Uterus (tissue), 2 donors: ENCODE results near the gene DBP.

Experiments
- CTCF ChIP-seq, 4 experiments: fragments of 200-600 bp in 2 of 4; fragments of 450-650 bp in 2 of 4; sonication (generic) in 2 of 4; IDR thresholded peaks; one replicate each; pipeline ENCODE4 v1.5.1; 2016 to 2019; ENCODE audit warnings: antibody characterized with exemption in 4 of 4, mild to moderate bottlenecking in 2 of 4, moderate library complexity in 1 of 4
- POLR2A ChIP-seq, 2 donors: fragments of 450-650 bp; IDR thresholded peaks; one replicate each; pipeline ENCODE4 v1.6.1; 2016; ENCODE audit warnings: antibody characterized with exemption in 2 of 2, mild to moderate bottlenecking in 1 of 2, moderate library complexity in 1 of 2

GRCh38 chr19:48650974-48651682, 13.9 kb upstream of the DBP start:
- TF ChIP-seq CTCF (IDR thresholded peaks at IDR 0.05) (no peak), POLR2A (IDR thresholded peaks at IDR 0.05) (no peak)
